Prostate gland (tissue), 2 donors: ENCODE data around the gene GLIPR2.

Source experiments
- POLR2A ChIP-seq: fragments of 450-650 bp; IDR thresholded peaks from one replicate; pipeline ENCODE4 v1.6.1; 2016; ENCODE audit warnings: antibody characterized with exemption, mild to moderate bottlenecking
- POLR2AphosphoS5 ChIP-seq: sonication (generic); formaldehyde crosslinking; IDR thresholded peaks from one replicate; pipeline ENCODE4 v1.6.1; 2017; ENCODE audit warnings: antibody characterized with exemption
- TF ChIP-seq, protein P1 (sequence below), 4 experiments: fragments of 200-600 bp in 2 of 4; fragments of 450-650 bp in 2 of 4; sonication (generic) in 2 of 4; IDR thresholded peaks; 1 replicate in 3 of 4; 2 replicates in 1 of 4; pipeline ENCODE4 v1.5.1; 2016 to 2019; ENCODE audit warnings: antibody characterized with exemption in 4 of 4, mild to moderate bottlenecking in 2 of 4, moderate library complexity in 2 of 4

DNA sequence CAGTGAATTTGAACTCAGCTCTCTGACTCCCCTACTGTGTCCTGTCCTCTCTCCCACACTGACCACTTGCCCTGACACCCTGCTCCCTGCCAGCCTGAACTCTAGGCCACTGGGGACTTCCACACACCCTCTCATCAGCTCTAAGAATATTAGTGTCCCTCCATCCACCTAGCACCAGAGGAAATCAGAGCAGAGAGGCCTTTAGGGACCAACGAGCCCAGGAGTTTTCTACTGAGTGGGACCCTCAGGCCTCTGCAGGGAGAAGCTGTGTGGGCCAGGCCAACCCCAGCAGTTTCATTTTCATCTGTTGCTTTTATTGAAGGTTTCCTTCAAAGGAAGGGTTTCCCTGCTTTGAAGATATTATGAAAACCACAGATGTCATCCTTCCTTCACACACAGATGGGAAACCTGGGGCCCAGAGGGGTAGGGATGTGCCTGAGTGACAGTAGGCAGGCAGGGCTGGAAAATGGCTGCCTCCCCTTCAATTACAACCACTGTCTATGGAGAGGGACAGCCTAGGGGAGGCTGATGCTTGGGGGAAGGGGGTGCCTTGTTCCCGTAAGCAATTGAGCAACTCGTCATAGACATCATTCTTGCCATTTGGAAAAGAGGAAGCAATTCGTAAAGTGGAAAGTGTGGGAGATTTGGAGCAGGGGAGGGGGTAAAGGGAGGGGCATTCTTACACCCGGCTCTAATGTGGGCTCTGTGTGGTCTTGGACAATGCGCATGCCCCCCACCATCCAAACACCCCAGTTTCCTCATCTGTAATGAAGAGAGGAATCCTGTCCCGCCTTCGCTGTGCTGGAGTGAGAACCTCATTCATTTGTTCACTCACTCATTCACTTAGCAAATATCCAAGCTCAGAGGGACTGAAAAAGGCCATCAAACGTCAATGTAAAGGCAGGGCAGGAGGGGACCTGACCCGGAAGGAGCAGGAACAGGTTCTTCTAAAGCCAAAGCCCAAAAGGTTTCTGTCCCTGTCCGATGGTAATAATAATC, 3.9 kb downstream of the GLIPR2 start:
- TF ChIP-seq, protein P1, sequence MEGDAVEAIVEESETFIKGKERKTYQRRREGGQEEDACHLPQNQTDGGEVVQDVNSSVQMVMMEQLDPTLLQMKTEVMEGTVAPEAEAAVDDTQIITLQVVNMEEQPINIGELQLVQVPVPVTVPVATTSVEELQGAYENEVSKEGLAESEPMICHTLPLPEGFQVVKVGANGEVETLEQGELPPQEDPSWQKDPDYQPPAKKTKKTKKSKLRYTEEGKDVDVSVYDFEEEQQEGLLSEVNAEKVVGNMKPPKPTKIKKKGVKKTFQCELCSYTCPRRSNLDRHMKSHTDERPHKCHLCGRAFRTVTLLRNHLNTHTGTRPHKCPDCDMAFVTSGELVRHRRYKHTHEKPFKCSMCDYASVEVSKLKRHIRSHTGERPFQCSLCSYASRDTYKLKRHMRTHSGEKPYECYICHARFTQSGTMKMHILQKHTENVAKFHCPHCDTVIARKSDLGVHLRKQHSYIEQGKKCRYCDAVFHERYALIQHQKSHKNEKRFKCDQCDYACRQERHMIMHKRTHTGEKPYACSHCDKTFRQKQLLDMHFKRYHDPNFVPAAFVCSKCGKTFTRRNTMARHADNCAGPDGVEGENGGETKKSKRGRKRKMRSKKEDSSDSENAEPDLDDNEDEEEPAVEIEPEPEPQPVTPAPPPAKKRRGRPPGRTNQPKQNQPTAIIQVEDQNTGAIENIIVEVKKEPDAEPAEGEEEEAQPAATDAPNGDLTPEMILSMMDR (IDR thresholded peaks at IDR 0.05) = no peak
- no peak for TF ChIP-seq POLR2A
- no peak for TF ChIP-seq POLR2AphosphoS5
